GM12801 (cell line): ENCODE data around the gene BRMS1L.

Source experiments
- TF ChIP-seq, protein P1 (sequence below): IDR thresholded peaks from one replicate; pipeline ENCODE4 v1.5.1; 2011; ENCODE audit warnings: control low read depth; ENCODE audit not compliant: insufficient read length; ENCODE audit errors: extremely low read depth

The BRMS1L gene

DNA sequence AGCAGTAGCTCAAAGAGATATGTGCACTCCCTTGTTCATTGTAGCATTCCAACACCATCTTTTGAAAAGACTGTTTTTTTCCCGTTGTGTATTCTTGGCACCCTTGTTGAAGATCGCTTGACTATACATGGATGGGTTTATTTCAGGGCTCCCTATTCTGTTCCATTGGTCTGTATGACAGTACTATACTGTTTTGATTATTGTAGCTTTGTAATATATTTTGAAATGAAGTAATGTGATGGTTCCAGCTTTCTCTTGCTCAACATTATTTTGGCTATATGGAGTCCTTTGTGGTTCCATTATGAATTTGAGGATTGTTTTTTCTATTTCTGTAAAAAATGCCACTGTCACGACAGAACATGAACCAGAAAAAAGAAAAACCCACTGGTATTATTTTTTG, 25.7 kb downstream of the BRMS1L start:
- TF ChIP-seq, protein P1, sequence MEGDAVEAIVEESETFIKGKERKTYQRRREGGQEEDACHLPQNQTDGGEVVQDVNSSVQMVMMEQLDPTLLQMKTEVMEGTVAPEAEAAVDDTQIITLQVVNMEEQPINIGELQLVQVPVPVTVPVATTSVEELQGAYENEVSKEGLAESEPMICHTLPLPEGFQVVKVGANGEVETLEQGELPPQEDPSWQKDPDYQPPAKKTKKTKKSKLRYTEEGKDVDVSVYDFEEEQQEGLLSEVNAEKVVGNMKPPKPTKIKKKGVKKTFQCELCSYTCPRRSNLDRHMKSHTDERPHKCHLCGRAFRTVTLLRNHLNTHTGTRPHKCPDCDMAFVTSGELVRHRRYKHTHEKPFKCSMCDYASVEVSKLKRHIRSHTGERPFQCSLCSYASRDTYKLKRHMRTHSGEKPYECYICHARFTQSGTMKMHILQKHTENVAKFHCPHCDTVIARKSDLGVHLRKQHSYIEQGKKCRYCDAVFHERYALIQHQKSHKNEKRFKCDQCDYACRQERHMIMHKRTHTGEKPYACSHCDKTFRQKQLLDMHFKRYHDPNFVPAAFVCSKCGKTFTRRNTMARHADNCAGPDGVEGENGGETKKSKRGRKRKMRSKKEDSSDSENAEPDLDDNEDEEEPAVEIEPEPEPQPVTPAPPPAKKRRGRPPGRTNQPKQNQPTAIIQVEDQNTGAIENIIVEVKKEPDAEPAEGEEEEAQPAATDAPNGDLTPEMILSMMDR = no peak

DNA sequence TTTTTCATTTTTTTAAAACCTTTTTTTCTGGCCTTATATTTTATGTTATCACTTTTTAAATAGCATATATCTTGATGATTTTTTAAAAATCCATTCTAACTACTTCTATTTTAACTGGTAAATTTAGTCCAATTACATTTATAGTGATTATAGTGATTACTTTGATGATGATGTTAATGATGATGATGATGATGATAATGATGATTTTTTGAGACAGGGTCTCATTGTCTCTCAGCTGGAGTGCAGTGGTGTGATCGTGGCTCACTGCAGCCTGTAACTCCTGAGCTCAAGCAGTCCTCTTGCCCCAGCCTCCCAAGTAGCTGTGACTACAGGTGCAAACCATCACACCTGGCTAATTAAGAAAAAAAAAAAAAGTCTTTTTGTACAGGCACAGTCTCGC, 27.1 kb downstream of the BRMS1L start:
- TF ChIP-seq, protein P1 = no peak

DNA sequence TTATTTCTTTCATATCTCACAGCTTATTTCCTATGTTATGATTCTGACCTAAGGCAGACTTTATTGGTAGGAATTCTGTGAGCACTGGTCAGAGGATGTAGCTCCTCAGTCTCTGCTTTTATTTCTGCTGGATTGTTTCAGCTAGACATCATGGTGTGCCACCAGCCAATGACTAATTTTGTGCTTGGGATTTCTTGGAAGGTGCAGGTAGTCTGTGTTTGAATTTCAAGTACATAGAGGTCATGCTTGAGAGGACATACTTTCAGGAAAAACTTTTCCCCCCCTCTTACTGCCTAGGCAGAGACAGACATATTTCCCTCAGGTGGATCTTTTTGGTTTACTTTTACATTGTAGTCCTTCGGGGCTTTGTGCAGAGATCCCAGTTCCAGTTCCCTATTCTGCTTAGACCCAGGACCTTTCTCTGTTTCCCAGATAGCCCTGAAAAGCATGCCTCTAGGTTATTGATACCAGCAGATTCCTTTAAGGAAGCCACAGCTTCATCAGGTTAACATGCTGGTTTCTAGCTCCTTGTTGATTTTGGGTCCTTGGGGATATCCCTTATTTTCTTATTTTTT, 28.6 kb downstream of the BRMS1L start:
- TF ChIP-seq, protein P1 = no peak

DNA sequence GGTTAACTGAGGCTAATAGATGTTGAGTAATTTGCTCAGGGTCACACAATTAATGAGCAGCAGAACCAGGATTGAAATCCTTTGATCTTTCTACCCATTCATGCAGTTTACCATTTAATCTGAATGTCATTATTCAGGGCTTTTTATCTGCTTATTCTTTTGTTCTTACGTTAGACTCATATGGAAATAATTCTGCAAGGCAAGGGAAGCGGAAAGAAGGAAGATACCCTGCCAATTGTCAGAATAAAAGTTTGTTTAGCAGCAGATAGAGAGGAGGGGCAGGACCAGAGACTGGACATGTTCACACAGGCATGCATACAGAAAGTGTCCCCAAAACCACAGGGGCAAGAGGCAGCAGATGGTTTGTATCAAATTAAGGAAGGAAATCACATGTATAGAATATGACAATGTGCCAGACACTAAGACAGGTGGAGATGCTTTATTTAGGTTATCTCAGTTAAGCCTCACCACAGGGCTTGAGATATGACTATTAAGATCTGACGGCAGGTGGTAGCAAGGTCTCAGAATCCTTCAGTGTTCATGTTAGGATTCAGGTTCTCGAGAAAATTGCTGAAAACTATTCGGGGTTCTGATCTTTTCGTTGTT, 29.8 kb downstream of the BRMS1L start:
- TF ChIP-seq, protein P1 = no peak

DNA sequence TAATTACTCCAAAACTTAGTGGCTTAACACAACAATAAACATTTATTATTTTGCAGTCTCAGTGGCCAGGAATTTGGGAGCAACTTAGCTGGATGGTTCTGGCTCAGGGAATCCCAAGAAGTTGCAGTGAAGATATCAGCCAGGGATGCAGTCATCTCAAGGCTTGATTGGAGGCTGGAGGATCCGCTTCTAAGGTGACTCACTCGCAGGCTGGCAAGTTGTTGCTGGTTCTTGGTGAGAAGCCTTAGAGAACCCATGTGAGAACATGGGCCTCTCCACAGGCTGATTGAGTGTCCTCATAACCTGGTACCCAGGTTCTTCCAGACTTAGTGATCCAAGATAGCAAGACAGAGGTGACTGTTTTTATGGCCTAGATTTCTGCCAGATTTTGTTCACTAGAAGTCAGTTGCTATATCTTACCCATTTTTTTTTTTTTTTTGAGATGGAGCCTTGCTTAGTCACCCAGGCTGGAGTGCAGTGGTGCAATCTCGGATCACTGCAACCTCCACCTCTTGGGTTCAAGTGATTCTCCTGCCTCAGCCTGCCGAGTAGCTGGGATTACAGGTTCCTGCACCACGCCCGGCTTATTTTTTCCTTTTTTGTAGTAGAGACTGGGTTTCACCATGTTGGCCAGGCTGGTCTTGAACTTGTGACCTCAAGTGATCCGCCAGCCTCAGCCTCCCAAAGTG, 32.5 kb downstream of the BRMS1L start:
- TF ChIP-seq, protein P1 = no peak

DNA sequence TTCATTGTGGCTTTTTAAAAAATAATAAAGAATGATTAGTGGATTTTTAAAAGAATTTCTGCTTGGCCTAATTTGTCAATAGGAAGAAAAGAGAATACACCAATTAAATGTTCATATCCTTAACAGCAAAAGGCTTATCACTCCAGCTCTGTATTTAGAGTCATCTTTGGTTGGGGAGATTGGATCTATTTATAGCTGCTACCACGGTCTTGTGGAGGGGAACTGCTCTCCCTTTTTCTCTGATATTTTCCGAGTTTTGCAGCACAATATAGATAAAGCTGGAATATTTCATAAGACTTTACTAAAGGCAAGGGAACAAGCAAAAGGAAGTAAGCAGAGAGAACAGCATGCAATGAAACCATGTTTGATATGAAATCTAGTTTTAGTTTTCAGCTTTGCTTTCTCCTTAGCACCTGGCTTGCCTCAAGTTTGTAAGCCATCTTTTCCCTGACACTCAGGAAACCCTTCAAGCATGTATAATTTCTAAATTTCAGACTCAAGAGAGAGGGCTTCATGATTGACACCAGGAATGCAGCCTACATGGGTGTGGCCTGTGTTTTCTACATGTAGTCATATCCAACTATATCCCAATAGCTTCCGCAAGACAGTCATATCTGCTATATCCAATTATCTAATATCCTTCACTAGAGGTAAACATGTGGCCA, 35.2 kb downstream of the BRMS1L start:
- TF ChIP-seq, protein P1 = no peak

DNA sequence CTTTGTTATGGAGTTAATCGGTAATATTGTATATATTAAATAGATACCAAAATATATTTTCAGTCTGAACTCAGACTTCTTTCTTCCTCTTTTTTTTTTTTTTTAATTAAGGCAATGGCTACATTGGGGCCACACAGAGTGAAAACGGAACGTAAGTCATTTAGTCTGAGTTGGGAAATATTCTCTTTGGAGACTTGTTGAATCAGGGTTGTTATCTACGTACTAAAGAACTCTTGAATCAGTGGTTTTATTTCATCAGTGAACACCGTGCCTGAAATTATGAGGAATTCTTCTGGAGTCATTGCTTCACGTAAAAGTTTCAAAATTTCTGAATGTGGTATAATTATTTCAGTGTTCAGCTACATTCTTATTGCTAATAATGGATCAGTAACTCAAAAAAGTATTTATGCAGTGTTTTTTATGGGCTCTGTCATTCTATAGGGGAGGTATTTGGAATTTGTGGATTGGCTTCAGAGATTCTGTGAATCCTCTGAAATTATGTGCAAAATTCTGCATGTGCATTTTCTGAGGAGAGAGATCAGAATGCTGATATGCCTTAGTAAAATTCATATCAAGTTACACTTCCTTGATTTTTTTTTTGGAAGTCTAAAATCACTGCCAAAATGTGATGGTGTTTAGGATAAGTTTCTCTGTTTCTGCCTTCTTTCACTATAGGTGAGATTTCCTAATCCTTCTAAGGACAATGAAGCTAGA, 39.6 kb downstream of the BRMS1L start:
- TF ChIP-seq, protein P1 = no peak
